ENCODE measurements around the gene IRAK1.

The IRAK1 gene

DNA sequence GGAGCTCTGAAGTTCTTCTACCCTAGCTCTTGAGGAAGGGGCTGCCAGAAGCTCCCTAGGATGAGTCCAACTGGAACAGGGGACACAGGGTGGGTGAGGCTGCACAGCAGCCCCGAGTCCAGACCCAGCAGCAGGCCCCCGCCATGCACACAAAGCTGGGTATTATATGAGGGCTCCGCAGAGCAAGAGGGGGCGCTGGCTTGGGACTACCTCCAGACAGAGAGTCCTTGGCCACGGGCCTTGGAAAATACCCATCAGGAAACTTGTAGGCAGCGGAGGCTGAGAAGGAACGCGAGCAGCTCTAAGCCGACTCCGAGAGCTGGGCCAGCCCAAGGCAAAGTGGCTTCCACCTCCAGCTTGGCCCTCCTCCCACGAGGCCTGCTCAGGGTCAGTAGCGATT lies 56.2 kb downstream of the IRAK1 start:
- TF ChIP-seq, protein P1, sequence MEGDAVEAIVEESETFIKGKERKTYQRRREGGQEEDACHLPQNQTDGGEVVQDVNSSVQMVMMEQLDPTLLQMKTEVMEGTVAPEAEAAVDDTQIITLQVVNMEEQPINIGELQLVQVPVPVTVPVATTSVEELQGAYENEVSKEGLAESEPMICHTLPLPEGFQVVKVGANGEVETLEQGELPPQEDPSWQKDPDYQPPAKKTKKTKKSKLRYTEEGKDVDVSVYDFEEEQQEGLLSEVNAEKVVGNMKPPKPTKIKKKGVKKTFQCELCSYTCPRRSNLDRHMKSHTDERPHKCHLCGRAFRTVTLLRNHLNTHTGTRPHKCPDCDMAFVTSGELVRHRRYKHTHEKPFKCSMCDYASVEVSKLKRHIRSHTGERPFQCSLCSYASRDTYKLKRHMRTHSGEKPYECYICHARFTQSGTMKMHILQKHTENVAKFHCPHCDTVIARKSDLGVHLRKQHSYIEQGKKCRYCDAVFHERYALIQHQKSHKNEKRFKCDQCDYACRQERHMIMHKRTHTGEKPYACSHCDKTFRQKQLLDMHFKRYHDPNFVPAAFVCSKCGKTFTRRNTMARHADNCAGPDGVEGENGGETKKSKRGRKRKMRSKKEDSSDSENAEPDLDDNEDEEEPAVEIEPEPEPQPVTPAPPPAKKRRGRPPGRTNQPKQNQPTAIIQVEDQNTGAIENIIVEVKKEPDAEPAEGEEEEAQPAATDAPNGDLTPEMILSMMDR (IDR thresholded peaks at IDR 0.05), result no peak
- Mint-ChIP-seq H3K27ac (no peak overlapping the region), H3K4me1 (peaks cover 33% of the 10 kb centered on the region), H3K36me3 (ENCODE audit: low read depth) (peaks cover 36% of the 10 kb centered on the region), H3K27me3 (ENCODE audit: low read depth, poor library complexity) (peaks cover 3% of the 10 kb centered on the region), H3K9me3 (no peaks in the 10 kb centered on the region), H3K4me3 (no peak overlapping the region)
- DNase-seq, result no peak

DNA sequence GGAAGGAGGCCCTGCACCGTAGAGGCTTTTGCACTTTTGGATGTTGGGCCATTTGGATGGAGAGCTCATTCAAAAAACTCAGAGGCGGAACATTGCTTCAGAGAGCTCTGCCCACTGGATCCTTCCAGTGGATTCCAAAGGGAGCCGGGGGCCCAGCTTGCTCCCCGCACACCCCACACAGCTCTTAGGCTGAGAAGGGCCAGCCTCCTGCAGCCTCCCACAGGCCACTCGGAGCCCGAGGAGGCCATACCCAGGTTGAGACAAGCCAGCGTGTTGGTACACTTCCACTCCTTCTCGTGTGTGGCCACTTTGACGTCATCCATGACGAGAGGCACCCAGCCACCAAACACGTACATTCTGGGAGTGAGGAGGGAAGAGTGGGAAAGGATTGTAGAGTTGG lies 58.4 kb downstream of the IRAK1 start:
- H3K27ac Mint-ChIP-seq, result no peak overlapping the region
- H3K36me3 Mint-ChIP-seq (ENCODE audit: low read depth), result peaks cover 31% of the 10 kb centered on the region

DNA sequence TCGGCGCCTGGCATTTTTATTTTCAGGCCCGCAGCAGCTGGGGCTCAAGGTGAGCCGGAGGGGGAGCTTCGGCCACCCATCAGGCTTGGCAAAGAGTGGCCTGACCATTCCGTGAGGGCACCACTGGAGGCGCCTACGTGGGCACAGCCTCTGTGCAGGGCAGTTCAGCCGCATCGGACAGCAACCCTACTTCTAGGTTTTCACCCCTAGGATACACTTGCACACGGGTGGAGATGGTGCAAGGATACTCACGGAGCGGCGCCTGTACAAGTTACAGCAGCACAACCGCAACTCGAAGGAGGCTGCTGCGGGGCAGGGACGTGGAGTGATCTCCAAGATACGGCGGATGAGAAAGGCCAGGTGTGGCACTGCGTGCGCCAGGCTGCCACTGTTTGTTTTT lies 58.9 kb downstream of the IRAK1 start:
- H3K9me3 Mint-ChIP-seq, result no peaks in the 10 kb centered on the region
- H3K27ac Mint-ChIP-seq, result no peak overlapping the region
- TF ChIP-seq, protein P1 (IDR thresholded peaks at IDR 0.05), result no peak
- H3K27me3 Mint-ChIP-seq (ENCODE audit: low read depth, poor library complexity), result no peaks in the 10 kb centered on the region
- H3K36me3 Mint-ChIP-seq (ENCODE audit: low read depth), result peaks cover 33% of the 10 kb centered on the region
- DNase-seq, result no peak
- H3K4me3 Mint-ChIP-seq, result no peak overlapping the region
- H3K4me1 Mint-ChIP-seq, result peaks cover 6% of the 10 kb centered on the region

More for the DNA sequence above, 58.4 kb downstream of the IRAK1 start:
- TF ChIP-seq, protein P1 (IDR thresholded peaks at IDR 0.05), result no peak
- Mint-ChIP-seq H3K27me3 (ENCODE audit: low read depth, poor library complexity) (no peaks in the 10 kb centered on the region), H3K4me3 (no peak overlapping the region), H3K4me1 (peaks cover 11% of the 10 kb centered on the region), H3K9me3 (no peaks in the 10 kb centered on the region)
- DNase-seq, result no peak

All from nephron progenitor cell (in vitro differentiated cells).